Urinary bladder (tissue), 4 donors: ENCODE results near the gene CNTNAP2. TPM values are rescaled to one million over a fixed set of nuclear protein-coding genes. Genes with fewer than 3 reads are reported as not detected.
"Not testable (repeated sequence)": the region's sequence is repeated elsewhere in the genome, so short reads cannot be mapped to it uniquely, and the experiment has no call there.

Experiments used
- DNase-seq: peaks from one replicate; pipeline ENCODE4 v3.0.0-alpha.2; 2015; ENCODE audit errors: extremely low spot score
- H3K27ac ChIP-seq: one replicate; pipeline ENCODE4 v1.5.1; 2013; ENCODE audit warnings: low read depth, mild to moderate bottlenecking, moderate library complexity
- H3K36me3 ChIP-seq: one replicate; pipeline ENCODE4 v1.6.1; 2013; ENCODE audit warnings: mild to moderate bottlenecking, moderate library complexity; ENCODE audit not compliant: insufficient read depth
- H3K4me1 ChIP-seq: one replicate; pipeline ENCODE4 v1.6.1; 2013; ENCODE audit warnings: mild to moderate bottlenecking, moderate library complexity; ENCODE audit not compliant: insufficient read depth
- H3K4me3 ChIP-seq: one replicate; pipeline ENCODE4 v1.5.1; 2013; ENCODE audit warnings: low read depth, low read length
- whole genome bisulfite sequencing: extraction: QIAGEN DNeasy Blood & Tissue Kit; methylation state at CpG from one replicate; pipeline ENCODE4 v1.1.7; 2013; 5-methylcytosine and 5-hydroxymethylcytosine counted together
- polyA plus RNA-seq: library from polyadenylated mRNA; stranded (reverse); fragments of 200-250 nt; gene quantifications from one replicate; pipeline ENCODE4 v1.2.3, GENCODE V29; 2013
- total RNA-seq: library from RNA; depleted of rRNA; stranded (reverse); fragments of >200 nt; gene quantifications from one replicate; pipeline ENCODE4 v1.2.3, GENCODE V29; 2014
- donor health status: healthy with polysubstance abuse.
- donor health status: healthy.

Gene CNTNAP2
- total and polyA plus RNA-seq, 2 donors, result 0.28 to 23.3 TPM

DNA sequence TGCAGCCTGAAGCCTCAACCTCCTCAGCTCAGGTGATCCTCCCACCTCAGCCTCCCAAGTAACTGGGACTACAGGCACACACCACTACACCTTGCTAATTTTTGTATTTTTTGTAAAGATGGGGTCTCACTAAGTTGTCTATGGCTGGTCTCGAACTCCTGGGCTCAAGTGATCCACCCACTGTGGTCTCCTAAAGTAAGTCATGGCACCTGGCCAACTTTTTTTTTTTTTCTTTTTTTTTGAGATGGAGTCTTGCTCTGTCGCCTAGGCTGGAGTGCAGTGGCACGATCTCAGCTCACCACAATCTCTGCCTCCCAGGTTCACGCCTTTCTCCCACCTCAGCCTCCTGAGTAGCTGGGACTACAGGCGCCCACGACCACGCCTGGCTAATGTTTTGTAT is 2182.2 kb downstream of the CNTNAP2 start:
- H3K36me3 ChIP-seq, H3K4me1 ChIP-seq, H3K27ac ChIP-seq, DNase-seq, H3K4me3 ChIP-seq: not testable (repeated sequence)
- 90% methylated on average over 7 of the region's 7 CpGs for WGBS

DNA sequence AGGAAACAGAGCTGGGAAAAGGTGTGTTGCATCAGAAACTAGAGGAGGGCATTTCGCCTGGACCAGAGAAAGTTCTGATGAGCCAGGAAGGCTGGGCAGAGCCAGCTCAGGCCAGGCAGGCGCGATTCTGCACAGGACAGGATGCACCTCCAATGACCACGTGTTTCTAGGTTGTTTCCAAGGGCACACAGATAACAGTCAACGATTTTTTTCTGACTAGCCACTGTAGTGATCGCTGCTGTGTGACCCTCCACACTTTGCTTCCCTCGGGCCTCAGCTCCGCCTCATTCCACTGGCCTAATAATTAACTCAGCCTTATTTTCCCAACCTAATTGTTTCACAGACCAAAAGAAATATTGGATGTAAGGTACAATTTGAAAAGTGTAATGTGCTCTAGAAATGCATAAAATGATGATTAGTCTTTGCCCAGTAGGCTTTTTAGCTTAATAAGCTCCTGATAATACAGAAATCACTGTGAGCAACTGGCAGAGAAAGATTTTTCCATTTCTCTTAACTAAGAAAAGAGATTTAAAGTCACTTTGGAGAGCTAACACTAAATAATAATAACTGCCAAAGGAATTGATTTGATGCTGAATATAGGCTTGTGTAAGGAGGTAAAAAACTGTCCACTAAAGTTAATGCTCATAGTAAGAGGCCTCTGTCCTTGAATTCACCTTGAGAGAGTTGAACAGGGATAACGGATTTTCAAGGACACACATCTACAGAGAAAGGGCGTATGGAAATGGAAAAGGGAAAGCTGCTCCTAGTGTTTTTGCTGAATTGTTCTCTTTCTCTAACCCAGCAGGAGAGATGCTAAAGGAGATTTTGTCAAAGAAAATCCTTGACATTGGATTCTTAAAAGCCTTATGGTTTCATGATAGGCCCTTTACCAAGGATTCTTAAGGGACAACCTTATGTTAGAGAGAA is 2183.0 kb downstream of the CNTNAP2 start:
- H3K4me3 ChIP-seq, result no peak overlapping the region
- no peaks in the 10 kb centered on the region for H3K4me1 ChIP-seq
- WGBS, result 73% methylated on average over 10 of the region's 10 CpGs
- DNase-seq, result no peak
- H3K36me3 ChIP-seq, result no peaks in the 10 kb centered on the region
- H3K27ac ChIP-seq, result no peak overlapping the region

- WGBS, result 90% methylated on average over 6 of the region's 6 CpGs
- DNase-seq, H3K27ac ChIP-seq, H3K36me3 ChIP-seq, H3K4me1 ChIP-seq, H3K4me3 ChIP-seq: not testable (repeated sequence)
Observed at GRCh38 chr7:148302436-148302835, 2185.8 kb downstream of the CNTNAP2 start.

- DNase-seq, result peak; percentile 60
- WGBS, result 18% methylated on average over 11 of the region's 11 CpGs
- Histone ChIP-seq H3K27ac (peak overlapping the region; percentile 38), H3K36me3 (no peaks in the 10 kb centered on the region), H3K4me3 (no peak overlapping the region), H3K4me1 (no peaks in the 10 kb centered on the region)
Observed at GRCh38 chr7:148303295-148304082, 2186.9 kb downstream of the CNTNAP2 start.

DNA sequence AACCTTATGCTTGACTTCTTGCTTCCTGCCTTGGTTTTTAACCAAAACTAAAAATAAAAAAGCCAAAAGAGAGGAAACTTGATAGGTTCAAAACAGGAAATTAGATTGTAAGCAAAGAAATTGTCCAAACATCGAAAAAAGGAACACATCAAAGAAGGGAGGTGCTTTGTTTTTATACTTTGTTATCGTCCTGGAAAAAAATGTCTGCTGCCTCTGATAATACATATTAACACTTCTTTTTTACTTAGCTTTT is 2187.4 kb downstream of the CNTNAP2 start:
- DNase-seq, result no peak
- 18% methylated on average over 2 of the region's 2 CpGs for WGBS
- H3K36me3 ChIP-seq, result no peaks in the 10 kb centered on the region

GRCh38 chr7:148304456-148304855 is 2187.9 kb downstream of the CNTNAP2 start:
- DNase-seq, result no peak
- Histone ChIP-seq H3K4me3 (no peak overlapping the region), H3K4me1 (no peaks in the 10 kb centered on the region), H3K27ac (no peak overlapping the region), H3K36me3 (no peaks in the 10 kb centered on the region)
- 38% methylated on average over 1 of the region's 1 CpG for WGBS

More for the DNA sequence above, 2187.4 kb downstream of the CNTNAP2 start:
- H3K4me3 ChIP-seq, result no peak overlapping the region
- H3K27ac ChIP-seq, result peak overlapping the region; percentile 38
- no peaks in the 10 kb centered on the region for H3K4me1 ChIP-seq

DNA sequence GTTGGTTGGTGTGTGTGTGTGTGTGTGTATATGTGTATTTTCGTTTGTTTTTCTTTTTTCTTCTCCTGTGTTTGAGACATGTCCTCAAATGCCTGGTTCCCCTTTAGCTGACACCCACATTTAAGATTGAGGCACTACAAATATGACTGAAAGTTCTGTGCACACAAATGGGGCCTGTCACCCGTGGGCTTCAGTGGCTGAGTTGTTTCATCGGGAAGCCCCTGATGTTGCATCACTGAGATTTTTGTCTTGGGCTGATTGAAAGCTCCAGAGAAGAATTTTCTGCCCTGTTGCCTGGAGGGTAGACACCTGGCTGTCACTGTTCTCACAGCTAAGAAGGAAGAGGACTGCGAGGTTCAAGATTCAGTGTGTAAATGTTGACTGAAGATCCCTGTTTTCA is 2190.2 kb downstream of the CNTNAP2 start:
- Histone ChIP-seq H3K4me1 (no peaks in the 10 kb centered on the region), H3K27ac (no peak overlapping the region), H3K36me3 (no peaks in the 10 kb centered on the region), H3K4me3 (no peak overlapping the region)
- 74% methylated on average over 4 of the region's 4 CpGs for WGBS
- DNase-seq, result no peak

DNA sequence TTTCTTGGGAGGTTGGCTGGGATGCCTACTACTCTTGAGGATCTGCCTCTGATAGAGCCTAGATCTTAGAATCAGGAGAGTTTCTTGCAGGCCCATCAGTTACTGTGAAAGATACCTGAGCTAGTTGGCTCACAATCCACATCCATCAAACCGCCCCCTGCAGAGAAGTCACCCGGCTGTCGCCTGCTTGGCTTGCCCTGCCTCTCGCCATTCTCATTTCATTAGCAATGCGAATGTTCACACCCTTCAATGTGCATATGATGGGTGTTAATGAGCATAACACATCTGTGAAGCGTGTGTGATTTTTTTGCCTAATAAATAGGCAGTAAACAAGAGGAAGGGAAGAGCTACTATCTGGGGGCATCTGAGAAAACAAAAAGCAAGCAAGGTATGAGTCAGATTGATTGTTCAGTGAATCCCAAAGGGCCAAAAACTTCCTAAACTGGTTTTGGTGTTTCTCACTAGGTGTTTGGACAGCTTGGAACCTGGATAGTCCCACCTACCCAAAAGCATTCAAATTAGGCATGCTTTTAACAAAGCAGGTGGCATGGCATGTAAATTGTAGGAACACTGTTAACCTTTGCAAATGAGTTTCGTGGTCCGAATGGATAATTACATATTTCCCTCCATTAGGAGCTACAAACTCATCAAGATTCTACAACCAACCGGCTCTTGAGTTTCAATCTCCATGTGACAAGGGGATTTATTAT is 2201.7 kb downstream of the CNTNAP2 start:
- Histone ChIP-seq H3K27ac (no peak overlapping the region), H3K4me3 (no peak overlapping the region), H3K36me3 (no peaks in the 10 kb centered on the region), H3K4me1 (no peaks in the 10 kb centered on the region)
- WGBS, result 79% methylated on average over 9 of the region's 9 CpGs
- DNase-seq, result no peak

- Histone ChIP-seq H3K36me3 (no peaks in the 10 kb centered on the region), H3K27ac (no peak overlapping the region), H3K4me1 (no peaks in the 10 kb centered on the region), H3K4me3 (no peak overlapping the region)
- DNase-seq, result no peak
- 56% methylated on average over 2 of the region's 2 CpGs for WGBS
Observed at GRCh38 chr7:148318838-148319237, 2202.2 kb downstream of the CNTNAP2 start.

GRCh38 chr7:148319316-148319808 is 2202.8 kb downstream of the CNTNAP2 start:
- H3K36me3 ChIP-seq, result no peaks in the 10 kb centered on the region
- no peaks in the 10 kb centered on the region for H3K4me1 ChIP-seq
- no peak for DNase-seq
- 88% methylated on average over 6 of the region's 6 CpGs for WGBS
- H3K27ac ChIP-seq, result no peak overlapping the region
- H3K4me3 ChIP-seq, result no peak overlapping the region

DNA sequence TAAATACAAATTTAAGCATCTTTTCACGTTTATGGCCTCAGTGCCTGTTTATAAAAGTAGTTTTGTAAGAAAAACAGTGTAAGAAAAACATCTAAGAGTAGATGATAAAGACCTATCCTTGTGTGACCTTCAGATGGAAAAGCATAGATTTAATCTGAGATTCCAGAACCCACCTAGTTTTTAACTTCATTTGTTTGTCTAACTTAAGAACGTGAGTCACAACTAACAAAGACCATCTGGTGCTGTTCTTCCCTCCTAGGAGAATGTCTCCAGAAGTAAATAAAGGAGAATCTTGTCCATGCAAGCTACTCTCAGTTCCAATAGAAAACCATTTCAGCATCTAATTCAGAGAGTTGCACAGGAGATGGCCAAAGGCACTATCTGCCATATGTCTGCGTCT is 2208.6 kb downstream of the CNTNAP2 start:
- H3K4me1 ChIP-seq, result no peaks in the 10 kb centered on the region
- no peak overlapping the region for H3K4me3 ChIP-seq
- no peak for DNase-seq
- no peak overlapping the region for H3K27ac ChIP-seq
- 37% methylated on average over 3 of the region's 3 CpGs for WGBS
- H3K36me3 ChIP-seq, result no peaks in the 10 kb centered on the region

DNA sequence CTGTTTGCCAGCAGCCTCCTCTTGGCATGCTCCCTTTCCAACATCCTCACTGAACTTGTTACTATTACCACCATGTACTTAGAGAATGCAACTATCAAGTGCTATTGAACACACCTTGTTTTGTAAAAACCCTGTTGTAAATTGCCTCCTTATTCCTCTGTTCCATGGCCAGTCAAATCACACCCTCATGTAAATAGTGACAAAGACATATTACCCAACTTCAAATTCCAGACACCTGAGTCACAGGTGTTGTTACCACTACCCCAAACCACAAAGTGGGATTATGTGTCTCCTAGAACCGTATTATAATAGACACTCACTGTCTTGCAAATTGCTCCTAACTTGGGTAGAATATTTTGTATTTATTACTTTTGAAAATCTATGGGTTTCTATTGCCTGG is 2210.8 kb downstream of the CNTNAP2 start:
- H3K4me1 ChIP-seq, result no peaks in the 10 kb centered on the region
- no peak for DNase-seq
- H3K27ac ChIP-seq, result no peak overlapping the region
- 67% methylated on average over 1 of the region's 1 CpG for WGBS
- no peaks in the 10 kb centered on the region for H3K36me3 ChIP-seq
- H3K4me3 ChIP-seq, result no peak overlapping the region

DNA sequence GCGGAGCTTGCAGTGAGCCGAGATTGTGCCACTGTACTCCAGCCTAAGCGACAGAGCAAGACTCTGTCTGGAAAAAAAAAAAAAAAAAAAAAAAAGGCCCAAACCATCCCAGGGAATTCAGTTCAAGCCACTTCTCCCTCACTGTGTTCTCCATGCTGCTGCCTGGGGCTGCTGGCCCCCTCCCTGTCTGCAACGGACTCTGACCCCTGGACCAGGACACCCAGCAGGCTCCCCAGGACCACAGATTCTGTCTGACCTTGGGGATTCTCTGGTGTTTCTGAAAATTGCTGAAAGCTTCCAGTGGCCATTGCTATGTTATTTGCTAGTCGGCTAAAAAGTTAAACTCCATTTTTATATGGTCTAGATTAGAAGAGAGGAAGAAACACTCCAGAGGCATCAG is 2212.3 kb downstream of the CNTNAP2 start:
- WGBS, result 90% methylated on average over 5 of the region's 5 CpGs
- no peak for DNase-seq
- Histone ChIP-seq H3K4me3 (no peak overlapping the region), H3K27ac (no peak overlapping the region), H3K4me1 (no peaks in the 10 kb centered on the region), H3K36me3 (no peaks in the 10 kb centered on the region)
